GM19240 (cell line): ENCODE measurements around the gene LRRC75A.
"Not testable (repeated sequence)": the region's sequence is repeated elsewhere in the genome, so short reads cannot be mapped to it uniquely, and the experiment has no call there.

Source experiments
- DNase-seq: peaks from one replicate; pipeline ENCODE4 v3.0.0; 2011; ENCODE audit warnings: low spot score; ENCODE audit not compliant: insufficient read length

LRRC75A gene

GRCh38 chr17:16455997-16456741, 35.8 kb downstream of the LRRC75A start:
- DNase-seq = no peak

GRCh38 chr17:16453493-16453851, 38.5 kb downstream of the LRRC75A start:
- no peak for DNase-seq

- DNase-seq = not testable (repeated sequence)
Observed at GRCh38 chr17:16452268-16452667, 39.7 kb downstream of the LRRC75A start.

GRCh38 chr17:16450028-16450427, 42.0 kb downstream of the LRRC75A start:
- no peak for DNase-seq

GRCh38 chr17:16449121-16449570, 42.8 kb downstream of the LRRC75A start:
- no peak for DNase-seq

- DNase-seq = no peak
Observed at GRCh38 chr17:16448490-16448889, 43.5 kb downstream of the LRRC75A start.

GRCh38 chr17:16447676-16448075, 44.3 kb downstream of the LRRC75A start:
- DNase-seq = no peak

- DNase-seq = no peak
Observed at GRCh38 chr17:16446338-16446983, 45.5 kb downstream of the LRRC75A start.

- DNase-seq = no peak
Observed at GRCh38 chr17:16444258-16444886, 47.6 kb downstream of the LRRC75A start.

- DNase-seq = no peak
Observed at GRCh38 chr17:16443511-16444257, 48.3 kb downstream of the LRRC75A start.

- DNase-seq = no peak
Observed at GRCh38 chr17:16442594-16443510, 49.1 kb downstream of the LRRC75A start.

GRCh38 chr17:16442141-16442540, 49.9 kb downstream of the LRRC75A start:
- no peak for DNase-seq

- DNase-seq = no peak
Observed at GRCh38 chr17:16440901-16441629, 50.9 kb downstream of the LRRC75A start.

- DNase-seq = not testable (repeated sequence)
Observed at GRCh38 chr17:16440354-16440753, 51.6 kb downstream of the LRRC75A start.

- no peak for DNase-seq
Observed at GRCh38 chr17:16439811-16440351, 52.1 kb downstream of the LRRC75A start.

- DNase-seq = no peak
Observed at GRCh38 chr17:16439303-16439791, 52.6 kb downstream of the LRRC75A start.

GRCh38 chr17:16438557-16439302, 53.3 kb downstream of the LRRC75A start:
- peak; percentile 99 for DNase-seq

- DNase-seq = no peak
Observed at GRCh38 chr17:16438173-16438556, 53.8 kb downstream of the LRRC75A start.

- DNase-seq = no peak
Observed at GRCh38 chr17:16437083-16437482, 54.9 kb downstream of the LRRC75A start.
